HepG2 (cell line): Measurements from ENCODE around the gene MYRIP. TPM values are rescaled to one million over a fixed set of nuclear protein-coding genes. Genes with fewer than 3 reads are reported as not detected.
"Not testable (repeated sequence)": the region's sequence is repeated elsewhere in the genome, so short reads cannot be mapped to it uniquely, and the experiment has no call there.

ENCODE experiments used
- ATAC-seq: fragments of 200-7000 bp; cut with Tn5 transposase; 3 replicates; pipeline ENCODE4 v1.9.1; 2020; ENCODE audit warnings: mild to moderate bottlenecking, moderate library complexity
- BruUV-seq: library from RNA; stranded (reverse); fragments of 400-500 nt; replicated peaks from 2 replicates; lab custom pipeline; 2021; lab: Mats Ljungman, UMichigan
- CTCF ChIA-PET: fragments of 300-600 bp; formaldehyde crosslinking; extraction: SDS; loops from one replicate; lab custom pipeline; 2021; ENCODE audit warnings: low total read pairs, inconsistent platforms, low intra/inter-chr PET ratio; lab: Yijun Ruan, JAX
- POLR2A ChIA-PET: fragments of 350-600 bp; sonication (Branson Sonifier 250); formaldehyde crosslinking; loops from one replicate; lab custom pipeline; 2020; ENCODE audit warnings: antibody characterized with exemption, inconsistent platforms; lab: Yijun Ruan, JAX
- DNase-seq: peaks from one replicate; pipeline ENCODE4 v3.0.0-alpha.2; 2015; ENCODE audit warnings: low spot score
- FAIRE-seq: peaks from 3 replicates; lab custom pipeline; 2011; peaks lifted over from hg19 to GRCh38; lab: Jason Lieb, UNC
- H2AFZ ChIP-seq: one replicate; pipeline ENCODE4 v1.6.1; 2011; ENCODE audit warnings: low read length, inconsistent platforms
- H3K27ac ChIP-seq: fragments of 300-600 bp; 3 replicates; pipeline ENCODE4 v1.8.0; 2011; ENCODE audit warnings: mixed run types, mild to moderate bottlenecking, mixed read lengths, low read length, inconsistent platforms; ENCODE audit not compliant: insufficient read depth; ENCODE audit errors: extremely low read length
- H3K27me3 ChIP-seq, 2 experiments: fragments of 200-600 bp in 1 of 2; 2 replicates in 1 of 2; 3 replicates in 1 of 2; pipeline versions ENCODE4 v1.6.0 to v1.8.0; 2011; ENCODE audit warnings: low read length in 2 of 2, mild to moderate bottlenecking in 2 of 2, moderate library complexity in 2 of 2, inconsistent platforms in 1 of 2; ENCODE audit not compliant: insufficient read depth in 2 of 2, control insufficient read depth in 1 of 2
- H3K36me3 ChIP-seq, 2 experiments: fragments of 200-600 bp in 1 of 2; replicated peaks in 1 of 2; 2 replicates in 1 of 2; 3 replicates in 1 of 2; pipeline versions ENCODE4 v1.5.1 to v1.8.0; 2011; ENCODE audit warnings: low read length in 2 of 2, inconsistent platforms in 1 of 2; ENCODE audit not compliant: insufficient read depth in 2 of 2, control insufficient read depth in 1 of 2
- H3K4me1 ChIP-seq: 2 replicates; pipeline ENCODE4 v1.5.1; 2012; ENCODE audit warnings: low read length, inconsistent platforms; ENCODE audit not compliant: insufficient read depth
- H3K4me2 ChIP-seq: 2 replicates; pipeline ENCODE4 v1.6.0; 2011; ENCODE audit warnings: low read depth, low read length, inconsistent platforms
- H3K4me3 ChIP-seq, 3 experiments: fragments of 200-600 bp in 1 of 3; sonication (generic), shearing (Covaris generic) in 1 of 3; replicated peaks in 1 of 3; 2 replicates each; pipeline ENCODE4 v1.5.1; 2011 to 2016; ENCODE audit warnings: low read length in 3 of 3, inconsistent platforms in 2 of 3, low read depth in 2 of 3, mild to moderate bottlenecking in 2 of 3, control low read depth in 1 of 3, mixed read lengths in 1 of 3; ENCODE audit not compliant: insufficient read depth in 1 of 3
- H3K79me2 ChIP-seq: one replicate; pipeline ENCODE4 v1.6.1; 2011; ENCODE audit warnings: low read length, inconsistent platforms; ENCODE audit not compliant: insufficient read depth
- H3K9ac ChIP-seq: 2 replicates; pipeline ENCODE4 v1.6.0; 2011; ENCODE audit warnings: mild to moderate bottlenecking, low read depth, low read length, inconsistent platforms; ENCODE audit not compliant: insufficient read depth
- H3K9me3 ChIP-seq: 2 replicates; pipeline ENCODE4 v1.5.1; 2012; ENCODE audit warnings: mild to moderate bottlenecking, low read length
- H4K20me1 ChIP-seq: 2 replicates; pipeline ENCODE4 v1.6.0; 2011; ENCODE audit warnings: inconsistent platforms, mild to moderate bottlenecking, low read length, moderate library complexity; ENCODE audit not compliant: insufficient read depth
- NFYB ChIP-seq: sonication (generic); formaldehyde crosslinking; IDR thresholded peaks from 2 replicates; pipeline ENCODE4 v1.4.0; 2020; ENCODE audit warnings: missing genetic modification reagents
- ZMYM4 ChIP-seq: sonication (generic); formaldehyde crosslinking; IDR thresholded peaks from 2 replicates; pipeline ENCODE4 v1.8.1; 2023; ENCODE audit warnings: mild to moderate bottlenecking, missing genetic modification reagents
- WGBS: methylation state at CpG from one replicate; pipeline ENCODE4 v1.1.6; 2017; ENCODE audit warnings: low lambda C conversion rate; 5-methylcytosine and 5-hydroxymethylcytosine counted together
- in situ Hi-C: cut with HindIII; loops from 2 replicates; pipeline ENCODE4 v1.10.0; 2017; ENCODE audit warnings: low pct_unique_long_range_greater_than_20kb; ENCODE audit not compliant: extremely low pct_ligation_motif_present
- intact Hi-C: fragments of 100-400 bp; cut with micrococcal nuclease; formaldehyde crosslinking; loops from one replicate; pipeline ENCODE4 v1.10.0; 2022; ENCODE audit not compliant: unreplicated experiment
- polyA plus RNA-seq, 8 experiments: library from polyadenylated mRNA; depleted of rRNA in 3 of 8; stranded (reverse) in 7 of 8; unstranded in 1 of 8; fragments of >200 nt; fragmentation: Illumina TruSeq in 4 of 8; extraction: Trizol in 4 of 8; gene quantifications; 2 replicates each; pipeline versions ENCODE4 v1.2.1 to v1.2.3, GENCODE V29; 2011 to 2016; ENCODE audit warnings: low read depth in 4 of 8, missing spikeins in 1 of 8, mixed read lengths in 1 of 8; ENCODE audit not compliant: insufficient read depth in 1 of 8
- total RNA-seq, 5 experiments: library from RNA; depleted of rRNA; stranded (reverse); fragments of >200 nt; fragmentation: Illumina TruSeq; extraction: Trizol; gene quantifications; 2 replicates each; pipeline ENCODE4 v1.2.3, GENCODE V29; 2016; ENCODE audit warnings: low read depth in 1 of 5

MYRIP gene
- total and polyA plus RNA-seq, 2 of the 13 experiments (the other 11 are each of a cell fraction or from before 2014, with no cell fraction given): 0.64 to 0.84 TPM

DNA sequence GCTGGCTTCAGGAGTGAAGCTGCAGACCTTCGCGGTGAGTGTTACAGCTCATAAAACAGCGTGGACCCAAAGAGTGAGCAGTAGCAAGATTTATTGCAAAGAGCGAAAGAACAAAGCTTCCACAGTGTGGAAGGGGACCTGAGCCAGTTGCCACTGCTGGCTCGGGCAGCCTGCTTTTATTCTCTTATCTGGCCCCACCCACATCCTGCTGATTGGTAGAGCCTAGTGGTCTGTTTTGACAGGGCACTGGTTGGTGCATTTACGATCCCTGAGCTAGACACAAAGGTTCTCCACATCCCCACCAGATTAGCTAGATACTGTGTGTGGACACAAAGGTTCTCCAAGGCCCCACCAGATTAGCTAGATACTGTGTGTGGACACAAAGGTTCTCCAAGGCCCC is 267.7 kb downstream of the MYRIP start:
- H3K9me3 ChIP-seq, H3K36me3 ChIP-seq, DNase-seq, H3K9ac ChIP-seq, POLR2A ChIA-PET, H3K4me1 ChIP-seq, FAIRE-seq, BruUV-seq, H2AFZ ChIP-seq, H4K20me1 ChIP-seq, ATAC-seq, H3K4me3 ChIP-seq, H3K27me3 ChIP-seq, H3K79me2 ChIP-seq, intact Hi-C loops, H3K4me2 ChIP-seq, CTCF ChIA-PET, H3K27ac ChIP-seq, in situ Hi-C loops: not testable (repeated sequence)
- 76% methylated on average over 6 of the region's 6 CpGs for WGBS
- TF ChIP-seq NFYB (CRISPR knock-in tag) (0 out of 2 replicates have a peak, but pooled peaks have one; percentile 20), ZMYM4 (CRISPR knock-in tag) (peak; percentile 36; the same call in 1 of the 2 replicates)

DNA sequence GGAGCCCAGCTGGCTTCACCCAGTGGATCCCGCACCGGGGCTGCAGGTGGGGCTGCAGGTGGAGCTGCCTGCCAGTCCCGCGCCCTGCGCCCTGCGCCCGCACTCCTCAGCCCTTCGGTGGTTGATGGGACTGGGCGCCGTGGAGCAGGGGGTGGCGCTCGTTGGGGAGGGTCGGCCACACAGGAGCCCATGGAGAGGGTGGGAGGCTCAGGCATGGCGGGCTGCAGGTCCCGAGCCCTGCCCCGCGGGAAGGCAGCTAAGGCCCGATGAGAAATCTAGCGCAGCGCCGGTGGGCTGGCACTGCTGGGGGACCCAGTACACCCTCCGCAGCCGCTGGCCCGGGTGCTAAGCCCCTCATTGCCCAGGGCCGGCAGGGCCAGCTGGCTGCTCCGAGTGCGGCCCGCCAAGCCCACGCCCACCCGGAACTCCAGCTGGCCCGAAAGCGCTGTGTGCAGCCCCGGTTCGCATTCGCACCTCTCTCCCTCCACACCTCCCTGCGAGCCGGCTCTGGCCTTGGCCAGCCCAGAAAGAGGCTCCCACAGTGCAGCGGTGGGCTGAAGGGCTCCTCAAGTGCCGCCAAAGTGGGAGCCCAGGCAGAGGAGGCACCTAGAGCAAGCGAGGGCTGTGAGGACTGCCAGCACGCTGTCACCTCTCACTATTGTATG is 268.6 kb downstream of the MYRIP start:
- POLR2A ChIA-PET, H3K36me3 ChIP-seq, H3K4me3 ChIP-seq, H3K4me1 ChIP-seq, in situ Hi-C loops, H4K20me1 ChIP-seq, H3K79me2 ChIP-seq, H2AFZ ChIP-seq, H3K9ac ChIP-seq, H3K4me2 ChIP-seq, H3K27me3 ChIP-seq, intact Hi-C loops, CTCF ChIA-PET, BruUV-seq, DNase-seq, ATAC-seq, H3K27ac ChIP-seq, FAIRE-seq, H3K9me3 ChIP-seq: not testable (repeated sequence)
- 92% methylated on average over 16 of the region's 41 CpGs for WGBS
